GM18499 (cell line): ENCODE measurements around the gene BBS2.

Source experiments
- ATAC-seq: cut with Tn5 transposase; IDR thresholded peaks from one replicate; pipeline ENCODE4 v1.9.1; 2021; ENCODE audit warnings: moderate number of reproducible peaks; ENCODE audit not compliant: insufficient read depth, unreplicated experiment

Gene BBS2

DNA sequence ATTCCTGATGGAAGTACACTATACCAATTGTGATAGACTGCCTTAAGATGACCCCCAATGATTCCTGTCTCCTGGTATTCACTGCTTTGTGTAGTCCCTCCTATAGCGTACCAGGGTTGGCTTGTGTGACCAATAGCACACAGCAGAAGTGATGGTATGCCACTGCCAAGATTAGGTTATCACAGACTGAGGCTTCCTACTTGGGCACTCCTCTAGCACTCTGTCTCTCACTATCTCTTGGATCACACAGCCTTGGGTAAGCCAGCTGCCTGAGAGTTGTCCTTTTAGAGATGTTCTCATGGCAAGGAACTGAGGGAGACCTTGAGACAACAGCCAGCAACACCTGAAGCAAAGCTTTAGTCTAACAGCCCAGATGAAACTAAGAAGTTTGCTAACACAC is 81.8 kb downstream of the BBS2 start:
- no peak for ATAC-seq

- no peak for ATAC-seq
Observed at GRCh38 chr16:56436258-56436657, 83.6 kb downstream of the BBS2 start.
